ENCODE data around the gene VWA3A.
A peak's percentile ranks its signal among the peaks of the same experiment; 100 is the strongest.

The VWA3A gene

GRCh38 chr16:22198547-22199293 lies 106.4 kb downstream of the VWA3A start:
- no peak for DNase-seq (ENCODE audit: low read depth in 2 of 3, low spot score in 2 of 3)

DNA sequence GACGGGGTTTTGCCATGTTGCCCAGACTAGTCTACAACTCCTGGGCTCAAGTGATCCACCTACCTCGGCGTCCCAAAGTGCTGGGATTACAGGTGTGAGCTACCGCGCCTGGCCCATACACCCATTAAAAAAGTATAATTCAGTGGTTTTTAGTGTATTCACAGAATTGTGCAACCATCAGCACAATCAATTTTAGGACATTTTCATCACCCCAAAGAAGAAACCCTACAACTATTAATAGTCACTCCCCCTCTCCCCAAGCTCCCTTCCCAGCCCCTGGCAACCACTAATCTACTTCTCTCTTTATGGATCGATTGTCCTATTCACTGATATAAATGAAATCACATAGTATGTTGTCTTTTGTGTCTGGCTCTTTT lies 109.9 kb downstream of the VWA3A start:
- no peak for DNase-seq (ENCODE audit: low read depth in 2 of 3, low spot score in 2 of 3)

DNA sequence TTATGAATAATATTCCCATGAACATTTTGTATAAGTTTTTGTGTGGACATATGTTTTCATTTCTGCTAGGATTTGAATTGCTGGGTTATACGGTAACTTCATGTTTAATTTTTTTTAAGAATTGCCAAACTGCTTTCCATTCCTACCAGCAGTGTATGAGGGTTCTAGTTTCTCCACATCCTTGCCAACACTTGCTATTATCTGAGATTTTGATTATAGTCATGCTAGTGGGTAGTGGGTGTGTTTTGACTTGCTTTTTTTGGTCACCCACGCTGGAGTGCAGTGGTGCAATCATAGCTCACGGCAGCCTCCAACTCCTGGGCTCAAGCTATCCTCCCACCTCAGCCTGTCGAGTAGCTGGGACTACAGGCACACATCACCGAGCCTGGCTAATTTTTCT lies 110.8 kb downstream of the VWA3A start:
- DNase-seq (ENCODE audit: low read depth in 2 of 3, low spot score in 2 of 3), result no peak

GRCh38 chr16:22204091-22204655 lies 111.8 kb downstream of the VWA3A start:
- DNase-seq (ENCODE audit: low read depth in 2 of 3, low spot score in 2 of 3), result no peak

DNA sequence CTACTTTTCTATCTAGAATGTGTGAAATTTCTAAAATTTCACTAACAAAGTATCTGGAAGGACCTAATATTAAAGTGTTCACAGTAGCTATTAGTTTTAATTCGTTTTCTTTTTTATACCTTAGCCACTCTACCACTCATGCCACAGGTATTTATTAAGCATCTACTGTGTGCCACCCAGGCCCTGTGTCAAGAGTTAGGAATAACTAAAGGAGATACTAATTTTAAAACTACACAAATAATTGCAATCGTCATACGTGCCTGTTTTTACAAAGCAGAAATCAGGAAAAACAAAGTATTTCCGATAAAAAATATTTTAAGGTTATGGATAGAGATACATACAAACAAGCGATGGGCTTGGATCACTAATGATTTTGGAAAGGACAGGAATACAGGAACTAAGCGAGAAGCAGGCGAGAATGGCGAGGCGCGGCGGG lies 113.3 kb downstream of the VWA3A start:
- no peak for DNase-seq (ENCODE audit: low read depth in 2 of 3, low spot score in 2 of 3)

DNA sequence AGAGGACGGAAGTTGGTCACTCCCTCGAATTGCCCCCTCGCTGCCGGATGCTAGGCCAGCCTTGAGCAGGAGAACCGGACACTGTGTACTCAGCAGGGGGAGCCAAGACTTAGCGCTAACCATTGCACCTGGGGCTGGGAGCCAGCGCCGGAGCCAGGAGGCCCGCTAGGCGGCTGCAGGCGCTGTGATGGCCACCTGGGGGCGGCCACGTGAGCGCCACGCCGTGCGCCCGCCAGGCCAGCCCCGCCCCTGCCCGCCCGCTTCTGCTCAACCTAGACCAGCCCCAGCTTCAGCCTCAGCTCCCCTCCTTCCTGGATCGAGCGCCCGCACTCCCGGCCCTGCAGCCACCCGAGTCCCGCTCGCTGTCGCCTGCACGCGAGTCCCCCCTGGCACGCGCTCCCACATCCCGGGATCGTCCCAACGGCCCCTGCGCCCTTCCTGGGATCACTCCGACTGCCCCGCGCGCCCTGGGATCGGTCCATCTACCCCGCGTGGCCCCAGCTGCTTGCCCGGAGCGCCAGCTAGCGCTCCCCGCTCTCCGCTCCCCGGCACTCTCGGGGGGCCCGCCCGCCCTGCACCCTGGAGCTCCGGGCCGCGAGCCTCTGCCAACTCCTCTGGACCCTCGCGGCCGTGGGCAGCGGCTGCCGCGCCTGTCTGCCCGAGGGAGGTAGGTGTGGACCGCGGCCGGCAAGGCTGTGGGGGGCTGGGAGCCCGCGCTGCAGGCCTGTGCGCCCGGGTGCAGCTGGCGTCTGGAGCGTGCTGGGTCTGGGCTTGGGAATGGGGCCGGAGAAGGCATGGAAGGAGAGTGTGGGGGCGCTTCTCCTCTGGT lies 113.9 kb downstream of the VWA3A start, which contains the start of gene EEF2K:
TSS of gene EEF2K (plus strand) at position 266 of the 829 bp plus-strand sequence. CDS start 19,452 bp downstream, outside the sequence.
- DNase-seq (ENCODE audit: low read depth in 2 of 3, low spot score in 2 of 3), result peak; percentile 51 to 81 (median 69)

Data from activated CD8-positive, alpha-beta memory T cell treated with anti-CD3 and anti-CD28 coated beads for 48 hours (primary cell).